ENCODE results near the gene LPP. TPM values are rescaled to one million over a fixed set of nuclear protein-coding genes. Genes with fewer than 3 reads are reported as not detected.

LPP gene
- total RNA-seq, 4 donors from 2014 or later = 1,872 to 3,079 (median 2,300) TPM

GRCh38 chr3:188219147-188219546, 65.2 kb downstream of the LPP start:
- no peak for DNase-seq (ENCODE audit: extremely low spot score)
- WGBS = 64% methylated on average over 5 of the region's 5 CpGs
- Histone ChIP-seq H3K27me3 (no peaks in the 10 kb centered on the region), H3K4me1 (peaks cover 69 to 77% (median 70%) of the 10 kb centered on the region in 4 donors), H3K9me3 (no peaks in the 10 kb centered on the region), H3K27ac (replicated peaks in 1 of 4) (peak overlapping the region; percentile 90 to 98 (median 94)), H3K36me3 (peaks cover 0 to 18% (median 5%) of the 10 kb centered on the region in 4 donors), H3K4me3 (peak overlapping the region; percentile 50 to 67 (median 56))
- intact Hi-C loops (cut with DNase I) = loop anchor here (2.0 to 10.0 kb wide), 2 partner anchors 164 to 476 kb away; no protein-coding TSS in a partner anchor
- TF ChIP-seq EP300 (IDR thresholded peaks at IDR 0.05) = no peak
- no peak for TF ChIP-seq POLR2AphosphoS5 (IDR thresholded peaks at IDR 0.05)
- no peak for TF ChIP-seq CTCF (IDR thresholded peaks at IDR 0.05)
- TF ChIP-seq POLR2A (IDR thresholded peaks at IDR 0.05; ENCODE audit: low read depth) = no peak

DNA sequence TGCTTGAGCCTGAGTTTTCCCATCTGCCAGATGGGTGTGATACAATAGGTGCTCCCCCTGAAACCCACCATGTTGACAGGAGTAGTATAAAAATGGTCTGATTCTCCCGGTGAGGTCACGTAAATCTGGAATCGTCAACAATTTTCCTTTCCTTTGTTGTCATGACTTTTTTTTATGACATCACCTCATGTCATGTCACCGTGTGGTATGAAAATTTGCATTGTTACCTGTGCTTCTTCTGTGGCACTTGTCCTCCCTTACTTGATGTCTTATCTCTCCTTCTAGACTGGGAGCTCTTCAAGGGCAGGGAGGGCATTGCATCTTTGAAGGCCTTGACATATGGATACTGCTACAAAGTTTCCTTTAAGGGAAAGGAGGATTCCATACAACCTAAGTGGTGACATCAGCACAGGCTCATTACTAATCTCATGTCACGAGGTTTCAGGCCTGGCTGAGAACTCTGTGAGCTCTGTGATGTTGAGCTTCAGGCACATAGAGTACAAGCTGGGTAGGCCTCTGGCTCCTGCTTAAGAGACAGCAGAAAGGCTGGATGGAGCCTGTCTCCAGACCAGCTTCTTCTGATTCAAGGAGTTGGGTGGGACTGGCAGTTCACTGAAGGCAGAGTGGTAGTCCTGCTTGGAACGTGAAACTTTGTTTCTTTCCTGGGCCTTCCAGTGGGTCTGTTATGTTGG, 66.3 kb downstream of the LPP start:
- Histone ChIP-seq H3K4me1 (peaks cover 75 to 87% (median 79%) of the 10 kb centered on the region in 4 donors), H3K36me3 (peaks cover 0 to 10% (median 0%) of the 10 kb centered on the region in 4 donors), H3K4me3 (peak overlapping the region; percentile 27 to 67 (median 52)), H3K27ac (replicated peaks in 1 of 4) (peak overlapping the region; percentile 90 to 98 (median 94)), H3K9me3 (no peaks in the 10 kb centered on the region), H3K27me3 (no peaks in the 10 kb centered on the region)
- DNase-seq (ENCODE audit: extremely low spot score) = no peak
- intact Hi-C loops (cut with DNase I) = loop anchor here (5.0 kb wide), 1 partner anchor 68 kb away; the partner anchor contains the start of gene LPP
- TF ChIP-seq POLR2A (IDR thresholded peaks at IDR 0.05; ENCODE audit: low read depth) = no peak
- peak; percentile 73 for TF ChIP-seq EP300 (IDR thresholded peaks at IDR 0.05)
- TF ChIP-seq POLR2AphosphoS5 (IDR thresholded peaks at IDR 0.05) = peak in 1 of 2 donors; percentile 65
- TF ChIP-seq CTCF (IDR thresholded peaks at IDR 0.05) = no peak
- WGBS = 81% methylated on average over 5 of the region's 6 CpGs

- WGBS = 53% methylated on average over 11 of the region's 11 CpGs
- Histone ChIP-seq H3K27me3 (no peaks in the 10 kb centered on the region), H3K4me3 (peak overlapping the region; percentile 27 to 67 (median 52)), H3K27ac (replicated peaks in 1 of 4) (peak overlapping the region; percentile 90 to 98 (median 94)), H3K36me3 (peaks cover 0 to 13% (median 5%) of the 10 kb centered on the region in 4 donors), H3K9me3 (no peaks in the 10 kb centered on the region), H3K4me1 (peaks cover 76 to 96% (median 89%) of the 10 kb centered on the region in 4 donors)
- intact Hi-C loops (cut with DNase I) = loop anchor here (5.0 kb wide), 1 partner anchor 69 kb away; the partner anchor contains the start of gene LPP
- TF ChIP-seq POLR2AphosphoS5 (IDR thresholded peaks at IDR 0.05) (peak in 1 of 2 donors; percentile 99), POLR2A (IDR thresholded peaks at IDR 0.05; ENCODE audit: low read depth) (no peak), EP300 (IDR thresholded peaks at IDR 0.05) (peak; percentile 100), CTCF (IDR thresholded peaks at IDR 0.05) (no peak)
- peak; percentile 96 for DNase-seq (ENCODE audit: extremely low spot score)
Observed at GRCh38 chr3:188220988-188221818, 67.2 kb downstream of the LPP start.

GRCh38 chr3:188223936-188224335, 70.0 kb downstream of the LPP start:
- peak overlapping the region; percentile 24 to 67 (median 40) for H3K4me3 ChIP-seq
- H3K27me3 ChIP-seq = no peaks in the 10 kb centered on the region
- intact Hi-C loops (cut with DNase I) = loop anchor here (5.0 kb wide), 1 partner anchor 72 kb away; the partner anchor contains the start of gene LPP
- peaks cover 76 to 100% (median 96%) of the 10 kb centered on the region in 4 donors for H3K4me1 ChIP-seq
- TF ChIP-seq CTCF (IDR thresholded peaks at IDR 0.05) (no peak), EP300 (IDR thresholded peaks at IDR 0.05) (no peak), POLR2A (IDR thresholded peaks at IDR 0.05; ENCODE audit: low read depth) (no peak), POLR2AphosphoS5 (IDR thresholded peaks at IDR 0.05) (no peak)
- peak overlapping the region; percentile 90 to 98 (median 94) for H3K27ac ChIP-seq (replicated peaks in 1 of 4)
- WGBS = 93% methylated on average over 3 of the region's 3 CpGs
- DNase-seq (ENCODE audit: extremely low spot score) = no peak
- peaks cover 4 to 18% (median 10%) of the 10 kb centered on the region in 4 donors for H3K36me3 ChIP-seq
- H3K9me3 ChIP-seq = no peaks in the 10 kb centered on the region
